Kidney epithelial cell (primary cell): ENCODE measurements around the gene SETD2. TPM values are rescaled to one million over a fixed set of nuclear protein-coding genes. Genes with fewer than 3 reads are reported as not detected.
"Not testable (repeated sequence)": the region's sequence is repeated elsewhere in the genome, so short reads cannot be mapped to it uniquely, and the experiment has no call there.

Experiments
- DNase-seq: peaks from one replicate; pipeline ENCODE4 v3.0.0-alpha.2; 2010; ENCODE audit warnings: low read depth
- H3K27me3 ChIP-seq: 2 replicates; pipeline ENCODE4 v1.6.0; 2011; ENCODE audit warnings: low read length; ENCODE audit not compliant: control insufficient read depth, insufficient read depth
- H3K36me3 ChIP-seq: 2 replicates; pipeline ENCODE4 v1.5.1; 2011; ENCODE audit warnings: low read length; ENCODE audit not compliant: control insufficient read depth, insufficient read depth
- H3K4me3 ChIP-seq: 2 replicates; pipeline ENCODE4 v1.5.1; 2011; ENCODE audit warnings: low read depth, mild to moderate bottlenecking, control low read depth, low read length
- total RNA-seq: library from RNA; depleted of rRNA; stranded (reverse); fragments of >200 nt; gene quantifications from 2 replicates; pipeline ENCODE4 v1.2.3, GENCODE V29; 2015
- TF ChIP-seq, protein P1 (sequence below): IDR thresholded peaks from 2 replicates; pipeline ENCODE4 v1.5.1; 2011; ENCODE audit warnings: mild to moderate bottlenecking, moderate library complexity, low read length, control low read depth, inconsistent platforms; ENCODE audit not compliant: insufficient read depth, poor library complexity, severe bottlenecking

The SETD2 gene
- total RNA-seq, 1 donor from 2014 or later: 31.1 TPM

DNA sequence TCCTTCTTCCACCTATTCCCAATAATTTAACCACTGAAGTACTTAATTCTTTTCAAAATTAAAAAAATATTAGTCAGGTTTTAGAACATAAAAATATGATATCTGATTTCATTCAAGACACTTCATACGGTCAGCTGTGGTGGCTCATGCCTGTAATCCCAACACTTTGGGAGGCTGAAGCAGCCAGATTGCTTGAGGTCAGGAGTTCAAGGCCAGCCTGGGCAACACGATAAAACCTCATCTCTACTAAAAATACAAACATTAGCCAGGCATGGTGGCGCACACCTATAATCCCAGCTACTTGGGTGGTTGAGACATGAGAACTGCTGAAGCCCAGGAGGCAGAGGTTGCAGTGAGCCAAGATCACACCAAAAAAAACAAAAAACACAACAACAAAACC lies 127.8 kb downstream of the SETD2 start:
- peaks cover 5% of the 10 kb centered on the region for H3K36me3 ChIP-seq
- no peaks in the 10 kb centered on the region for H3K27me3 ChIP-seq

DNA sequence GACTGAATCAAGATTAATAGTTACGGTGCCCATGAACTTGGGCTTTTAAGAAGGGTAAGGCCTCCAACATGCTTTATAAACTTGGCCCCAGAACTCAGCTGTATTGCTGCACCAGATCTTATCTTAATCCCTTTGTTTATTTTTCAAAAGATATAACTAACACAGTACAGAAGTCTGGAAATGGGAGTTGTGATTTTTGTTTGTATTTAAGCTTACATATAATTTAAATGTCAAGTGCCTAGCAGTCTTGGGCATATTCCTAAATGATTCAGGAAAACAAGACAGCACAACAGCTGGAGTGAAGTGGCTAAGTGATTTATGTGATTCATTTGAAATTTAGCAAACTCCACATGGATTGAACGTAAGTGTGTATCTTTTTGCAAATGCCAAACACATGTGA lies 128.3 kb downstream of the SETD2 start:
- Histone ChIP-seq H3K27me3 (no peaks in the 10 kb centered on the region), H3K4me3 (no peak overlapping the region), H3K36me3 (peaks cover 5% of the 10 kb centered on the region)
- no peak for DNase-seq
- TF ChIP-seq, protein P1, sequence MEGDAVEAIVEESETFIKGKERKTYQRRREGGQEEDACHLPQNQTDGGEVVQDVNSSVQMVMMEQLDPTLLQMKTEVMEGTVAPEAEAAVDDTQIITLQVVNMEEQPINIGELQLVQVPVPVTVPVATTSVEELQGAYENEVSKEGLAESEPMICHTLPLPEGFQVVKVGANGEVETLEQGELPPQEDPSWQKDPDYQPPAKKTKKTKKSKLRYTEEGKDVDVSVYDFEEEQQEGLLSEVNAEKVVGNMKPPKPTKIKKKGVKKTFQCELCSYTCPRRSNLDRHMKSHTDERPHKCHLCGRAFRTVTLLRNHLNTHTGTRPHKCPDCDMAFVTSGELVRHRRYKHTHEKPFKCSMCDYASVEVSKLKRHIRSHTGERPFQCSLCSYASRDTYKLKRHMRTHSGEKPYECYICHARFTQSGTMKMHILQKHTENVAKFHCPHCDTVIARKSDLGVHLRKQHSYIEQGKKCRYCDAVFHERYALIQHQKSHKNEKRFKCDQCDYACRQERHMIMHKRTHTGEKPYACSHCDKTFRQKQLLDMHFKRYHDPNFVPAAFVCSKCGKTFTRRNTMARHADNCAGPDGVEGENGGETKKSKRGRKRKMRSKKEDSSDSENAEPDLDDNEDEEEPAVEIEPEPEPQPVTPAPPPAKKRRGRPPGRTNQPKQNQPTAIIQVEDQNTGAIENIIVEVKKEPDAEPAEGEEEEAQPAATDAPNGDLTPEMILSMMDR: no peak

More for the DNA sequence above, 127.8 kb downstream of the SETD2 start:
- no peak overlapping the region for H3K4me3 ChIP-seq
- no peak for DNase-seq
- TF ChIP-seq, protein P1: no peak

DNA sequence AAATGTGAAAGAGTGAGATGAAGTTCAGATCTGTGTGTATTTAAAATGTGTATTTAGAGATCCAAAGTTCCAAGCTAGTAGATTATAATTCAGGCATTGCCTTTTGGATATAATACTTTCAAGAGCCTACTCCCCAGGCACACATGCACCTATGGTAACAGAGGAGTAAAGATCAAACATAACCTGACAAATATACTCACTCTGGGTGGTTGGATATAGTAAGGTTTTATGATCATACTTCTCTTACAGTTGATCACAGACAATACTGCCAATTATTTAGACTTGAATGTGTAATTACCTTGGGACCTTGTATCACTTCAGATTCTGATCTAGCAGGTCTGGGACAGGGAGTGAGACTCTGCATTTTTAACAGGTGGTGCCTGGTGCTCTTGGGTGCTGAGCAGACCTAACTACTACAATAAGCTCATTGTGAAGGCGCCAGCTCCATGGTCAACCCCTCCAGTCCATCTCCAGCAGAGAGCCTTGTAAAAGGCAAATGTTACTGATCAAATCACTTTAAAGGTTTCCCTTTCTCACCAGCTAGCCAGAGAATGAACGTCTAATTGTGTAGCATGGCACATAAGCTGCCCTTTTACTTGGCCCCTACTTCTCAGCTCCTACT lies 128.9 kb downstream of the SETD2 start:
- TF ChIP-seq, protein P1: no peak
- Histone ChIP-seq H3K36me3 (peaks cover 5% of the 10 kb centered on the region), H3K27me3 (no peaks in the 10 kb centered on the region), H3K4me3 (no peak overlapping the region)
- DNase-seq: no peak

DNA sequence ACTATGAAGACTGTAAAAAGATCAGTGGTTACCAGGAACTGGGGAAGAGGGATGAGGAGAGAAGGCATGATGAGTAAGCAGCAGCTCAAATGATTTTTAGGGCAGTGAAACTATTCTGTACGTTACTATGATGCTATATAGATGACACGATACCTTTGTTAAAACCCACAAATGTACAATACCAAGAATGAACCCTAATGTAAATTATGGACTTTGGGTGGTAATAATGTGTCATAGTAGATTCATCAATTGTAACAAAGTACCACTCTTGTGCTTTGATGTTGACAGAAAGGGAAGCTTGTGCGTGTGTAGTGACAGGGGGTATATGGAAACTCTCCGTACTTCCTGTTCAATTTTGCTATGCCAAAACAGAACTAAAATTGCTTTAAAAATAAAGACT lies 132.9 kb downstream of the SETD2 start:
- not testable (repeated sequence) for H3K27me3 ChIP-seq, DNase-seq

DNA sequence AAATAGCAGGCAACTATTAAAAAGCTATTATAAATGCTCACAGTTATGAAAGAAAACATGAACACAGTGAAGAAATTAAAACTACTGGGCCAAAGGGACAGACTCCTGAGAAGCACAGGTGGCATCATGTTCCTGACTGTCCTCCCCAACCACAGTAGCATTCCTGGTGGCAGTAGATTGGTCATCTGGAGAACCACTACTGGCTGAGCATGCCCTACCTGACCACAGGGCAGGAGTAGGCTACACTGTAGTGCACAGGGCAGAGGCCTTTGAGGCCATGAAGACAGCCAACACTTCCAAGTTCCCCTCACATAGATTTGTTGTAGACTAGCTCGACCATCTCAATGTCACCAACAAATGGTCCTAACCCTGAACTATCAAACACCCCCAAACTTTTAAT lies 135.2 kb downstream of the SETD2 start:
- TF ChIP-seq, protein P1: no peak
- DNase-seq: no peak
- no peaks in the 10 kb centered on the region for H3K36me3 ChIP-seq
- H3K4me3 ChIP-seq: no peak overlapping the region
- H3K27me3 ChIP-seq: no peaks in the 10 kb centered on the region

More for the DNA sequence above, 132.9 kb downstream of the SETD2 start:
- H3K4me3 ChIP-seq, H3K36me3 ChIP-seq: not testable (repeated sequence)

DNA sequence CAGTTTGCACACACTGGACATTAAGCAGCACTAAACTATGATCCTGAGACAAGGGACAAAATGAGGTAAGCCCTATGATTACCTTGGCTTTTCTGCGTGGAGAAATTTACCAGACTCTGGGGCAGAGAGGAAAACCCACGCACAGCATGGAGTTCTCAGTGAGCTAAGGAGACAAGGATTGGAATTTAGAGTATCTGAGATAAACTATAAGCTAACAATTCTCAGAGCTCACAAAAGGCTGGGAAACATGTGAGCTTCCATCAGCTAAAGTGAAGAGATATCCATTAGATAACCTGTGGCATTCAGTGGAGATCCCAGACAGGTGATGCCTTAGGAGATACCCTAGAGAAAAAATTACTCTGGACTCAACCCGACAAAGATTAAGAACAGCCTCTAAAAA lies 135.8 kb downstream of the SETD2 start:
- DNase-seq: no peak
- Histone ChIP-seq H3K4me3 (no peak overlapping the region), H3K27me3 (no peaks in the 10 kb centered on the region), H3K36me3 (no peaks in the 10 kb centered on the region)
- TF ChIP-seq, protein P1: no peak

DNA sequence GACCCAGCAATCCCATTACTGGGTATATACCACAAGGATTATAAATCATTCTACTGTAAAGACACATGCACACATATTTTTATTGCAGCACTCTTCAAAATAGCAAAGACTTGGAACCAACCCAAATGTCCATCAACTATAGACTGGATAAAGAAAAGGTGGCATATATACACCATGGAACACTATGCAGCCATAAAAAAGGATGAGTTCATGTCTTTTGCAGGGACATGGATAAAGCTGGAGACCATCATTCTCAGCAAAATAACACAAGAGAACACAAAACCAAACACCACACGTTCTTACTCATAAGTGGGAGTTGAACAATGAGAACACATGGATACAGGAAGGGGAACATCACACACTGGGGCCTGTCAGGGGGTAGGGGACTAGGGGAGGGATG lies 137.5 kb downstream of the SETD2 start:
- not testable (repeated sequence) for H3K4me3 ChIP-seq, H3K36me3 ChIP-seq, DNase-seq, H3K27me3 ChIP-seq
